ENCODE data around the gene PLEKHM2.
"Not testable (repeated sequence)": the region's sequence is repeated elsewhere in the genome, so short reads cannot be mapped to it uniquely, and the experiment has no call there.

The PLEKHM2 gene

GRCh38 chr1:15684042-15684461 lies at the start of gene PLEKHM2:
Gene PLEKHM2, plus strand, starts transcription at chr1:15684320. Its CDS starts 239 bp downstream, at chr1:15684559.
- DNase-seq (ENCODE audit: low read depth in 2 of 2) = no peak

- no peak for DNase-seq (ENCODE audit: low read depth in 2 of 2)
Observed at GRCh38 chr1:15636436-15636835, 47.7 kb upstream of the PLEKHM2 start.

GRCh38 chr1:15637826-15638225 lies 46.3 kb upstream of the PLEKHM2 start:
- DNase-seq (ENCODE audit: low read depth in 2 of 2) = no peak

GRCh38 chr1:15639262-15639661 lies 44.9 kb upstream of the PLEKHM2 start:
- no peak for DNase-seq (ENCODE audit: low read depth in 2 of 2)

- DNase-seq (ENCODE audit: low read depth in 2 of 2) = no peak
Observed at GRCh38 chr1:15639931-15640330, 44.2 kb upstream of the PLEKHM2 start.

- no peak for DNase-seq (ENCODE audit: low read depth in 2 of 2)
Observed at GRCh38 chr1:15640667-15641066, 43.5 kb upstream of the PLEKHM2 start.

- no peak for DNase-seq (ENCODE audit: low read depth in 2 of 2)
Observed at GRCh38 chr1:15649937-15650336, 34.2 kb upstream of the PLEKHM2 start.

- DNase-seq (ENCODE audit: low read depth in 2 of 2) = no peak
Observed at GRCh38 chr1:15650433-15650832, 33.7 kb upstream of the PLEKHM2 start.

- DNase-seq (ENCODE audit: low read depth in 2 of 2) = not testable (repeated sequence)
Observed at GRCh38 chr1:15652130-15652529, 32.0 kb upstream of the PLEKHM2 start.

- no peak for DNase-seq (ENCODE audit: low read depth in 2 of 2)
Observed at GRCh38 chr1:15654091-15654690, 29.9 kb upstream of the PLEKHM2 start.

GRCh38 chr1:15656464-15656863 lies 27.7 kb upstream of the PLEKHM2 start:
- no peak for DNase-seq (ENCODE audit: low read depth in 2 of 2)

- DNase-seq (ENCODE audit: low read depth in 2 of 2) = no peak
Observed at GRCh38 chr1:15657021-15657420, 27.1 kb upstream of the PLEKHM2 start.

- DNase-seq (ENCODE audit: low read depth in 2 of 2) = no peak
Observed at GRCh38 chr1:15660151-15660550, 24.0 kb upstream of the PLEKHM2 start.

- no peak for DNase-seq (ENCODE audit: low read depth in 2 of 2)
Observed at GRCh38 chr1:15662477-15662876, 21.6 kb upstream of the PLEKHM2 start.

GRCh38 chr1:15663925-15664324 lies 20.2 kb upstream of the PLEKHM2 start:
- no peak for DNase-seq (ENCODE audit: low read depth in 2 of 2)

GRCh38 chr1:15667362-15667761 lies 16.8 kb upstream of the PLEKHM2 start:
- no peak for DNase-seq (ENCODE audit: low read depth in 2 of 2)

- no peak for DNase-seq (ENCODE audit: low read depth in 2 of 2)
Observed at GRCh38 chr1:15668089-15668754, 15.9 kb upstream of the PLEKHM2 start.

- DNase-seq (ENCODE audit: low read depth in 2 of 2) = no peak
Observed at GRCh38 chr1:15669074-15669473, 15.0 kb upstream of the PLEKHM2 start.

- no peak for DNase-seq (ENCODE audit: low read depth in 2 of 2)
Observed at GRCh38 chr1:15669864-15670263, 14.3 kb upstream of the PLEKHM2 start.

GRCh38 chr1:15671430-15671829 lies 12.7 kb upstream of the PLEKHM2 start:
- DNase-seq (ENCODE audit: low read depth in 2 of 2) = no peak

- no peak for DNase-seq (ENCODE audit: low read depth in 2 of 2)
Observed at GRCh38 chr1:15674386-15675159, 9.5 kb upstream of the PLEKHM2 start.

- no peak for DNase-seq (ENCODE audit: low read depth in 2 of 2)
Observed at GRCh38 chr1:15676010-15676409, 8.1 kb upstream of the PLEKHM2 start.

All from activated CD8-positive, alpha-beta memory T cell treated with anti-CD3 and anti-CD28 coated beads for 4 hours (primary cell).